RWPE2 (cell line): ENCODE results near the gene NECAB3.

ENCODE experiments used
- ATAC-seq: fragments of 200-7000 bp; cut with Tn5 transposase; 3 replicates; pipeline ENCODE4 v1.9.1; 2021; ENCODE audit warnings: low read depth
- DNase-seq: peaks from one replicate; pipeline ENCODE4 v3.0.0-alpha.2; 2020; ENCODE audit warnings: low spot score
- H3K27ac ChIP-seq: fragments of 450-650 bp; 2 replicates; pipeline ENCODE4 v1.5.1; 2017; ENCODE audit warnings: mild to moderate bottlenecking; ENCODE audit not compliant: poor library complexity, severe bottlenecking
- H3K27me3 ChIP-seq: fragments of 250-450 bp; sonication (Bioruptor Pico); 2 replicates; pipeline ENCODE4 v1.5.1; 2021; ENCODE audit warnings: mild to moderate bottlenecking, moderate library complexity; ENCODE audit not compliant: insufficient read depth, poor library complexity, severe bottlenecking
- H3K36me3 ChIP-seq: fragments of 250-450 bp; sonication (Bioruptor Pico); 2 replicates; pipeline ENCODE4 v1.5.1; 2020; ENCODE audit warnings: low read depth, mild to moderate bottlenecking, moderate library complexity
- H3K4me1 ChIP-seq: fragments of 250-450 bp; sonication (Bioruptor Pico); 2 replicates; pipeline ENCODE4 v1.5.1; 2021; ENCODE audit warnings: mild to moderate bottlenecking, moderate library complexity; ENCODE audit not compliant: insufficient read depth, poor library complexity, severe bottlenecking
- H3K4me3 ChIP-seq: fragments of 250-450 bp; sonication (Bioruptor Pico); 2 replicates; pipeline ENCODE4 v1.5.1; 2021; ENCODE audit warnings: mild to moderate bottlenecking, moderate library complexity; ENCODE audit not compliant: severe bottlenecking
- H3K9me3 ChIP-seq: fragments of 250-450 bp; sonication (Bioruptor Pico); 2 replicates; pipeline ENCODE4 v1.5.1; 2021; ENCODE audit warnings: mild to moderate bottlenecking, moderate library complexity; ENCODE audit not compliant: severe bottlenecking
- CTCF ChIP-seq: fragments of 450-650 bp; IDR thresholded peaks from one replicate; pipeline ENCODE4 v1.5.1; 2017; ENCODE audit warnings: mild to moderate bottlenecking, moderate library complexity; ENCODE audit not compliant: poor library complexity, severe bottlenecking

NECAB3 gene

DNA sequence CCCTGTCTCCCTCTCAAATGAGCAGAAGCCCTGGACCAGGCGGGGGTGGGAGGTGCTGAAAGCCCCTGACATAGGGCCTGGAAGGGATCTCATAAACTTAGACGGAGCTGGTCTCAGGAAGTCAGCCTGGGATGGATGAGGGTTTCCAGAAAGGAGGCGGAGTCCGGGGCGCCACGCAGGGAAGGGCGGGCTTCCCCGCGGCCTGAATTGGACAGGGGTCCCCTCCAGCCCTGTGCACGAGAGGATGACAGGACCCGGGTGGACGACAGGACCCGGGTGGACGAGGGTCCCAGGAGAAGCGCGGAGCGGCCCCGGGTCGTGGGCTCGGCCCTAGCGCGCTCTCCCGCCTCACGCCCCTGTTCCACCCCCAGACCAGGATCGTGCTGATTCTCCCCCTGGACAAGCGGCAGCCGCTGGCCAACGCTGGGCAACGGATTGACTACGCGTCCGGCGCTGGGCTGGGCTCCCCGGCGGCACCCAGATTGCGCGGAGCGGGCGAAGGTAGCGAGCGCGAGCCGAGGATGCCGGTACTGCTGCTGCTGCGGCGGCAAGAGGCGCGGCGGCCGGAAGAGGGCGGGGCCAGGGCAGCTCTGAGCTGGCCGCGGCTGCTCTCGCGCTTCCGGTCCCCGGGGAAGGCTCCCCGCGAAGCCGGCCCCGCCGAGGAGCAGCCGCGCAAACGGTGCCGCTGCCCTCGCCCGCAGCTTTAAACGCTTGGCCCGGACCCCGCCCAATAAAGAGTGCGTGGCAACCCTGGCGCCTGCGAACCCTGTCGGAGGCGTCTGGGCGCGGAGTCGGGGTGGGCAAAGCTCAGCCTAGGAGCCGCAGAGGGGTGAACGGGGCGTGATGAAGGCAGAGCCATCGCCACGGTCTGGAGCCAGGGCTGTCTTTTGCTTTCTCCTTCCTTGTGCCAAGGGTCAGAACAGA lies 10.8 kb downstream of the NECAB3 start:
- no peaks in the 10 kb centered on the region for H3K27me3 ChIP-seq
- peak overlapping the region; percentile 67 for H3K4me3 ChIP-seq
- H3K4me1 ChIP-seq, result peaks cover 3% of the 10 kb centered on the region
- TF ChIP-seq CTCF, result no peak
- H3K9me3 ChIP-seq, result no peaks in the 10 kb centered on the region
- ATAC-seq, result peak; percentile 59
- H3K27ac ChIP-seq, result peak overlapping the region; percentile 59
- H3K36me3 ChIP-seq, result peaks cover 2% of the 10 kb centered on the region
- DNase-seq, result peak; percentile 95

GRCh38 chr20:33662172-33662571 lies 12.1 kb downstream of the NECAB3 start, which contains the start of gene C20orf144:
TSS of gene C20orf144 (plus strand) at chr20:33662327. CDS start at chr20:33662346, 19 bp downstream.
- no peak for TF ChIP-seq CTCF
- ATAC-seq (no peak), DNase-seq (peak; percentile 79)
- no peaks in the 10 kb centered on the region for H3K9me3 ChIP-seq
- no peaks in the 10 kb centered on the region for H3K36me3 ChIP-seq
- no peaks in the 10 kb centered on the region for H3K27me3 ChIP-seq
- H3K27ac ChIP-seq, result peak within 1 kb of the TSS; percentile 59
- peak within 1 kb of the TSS; percentile 67 for H3K4me3 ChIP-seq
- no peaks in the 10 kb centered on the region for H3K4me1 ChIP-seq

GRCh38 chr20:33660685-33661058 lies 13.6 kb downstream of the NECAB3 start:
- no peaks in the 10 kb centered on the region for H3K9me3 ChIP-seq
- ATAC-seq, result no peak
- H3K27me3 ChIP-seq, result no peaks in the 10 kb centered on the region
- no peaks in the 10 kb centered on the region for H3K36me3 ChIP-seq
- H3K27ac ChIP-seq, result no peak overlapping the region
- no peak for DNase-seq
- TF ChIP-seq CTCF, result no peak
- H3K4me3 ChIP-seq, result no peak overlapping the region
- no peaks in the 10 kb centered on the region for H3K4me1 ChIP-seq

GRCh38 chr20:33660035-33660684 lies 14.1 kb downstream of the NECAB3 start:
- DNase-seq, result peak; percentile 80
- no peak for TF ChIP-seq CTCF
- Histone ChIP-seq H3K4me1 (no peaks in the 10 kb centered on the region), H3K9me3 (no peaks in the 10 kb centered on the region), H3K27ac (no peak overlapping the region), H3K4me3 (no peak overlapping the region), H3K36me3 (no peaks in the 10 kb centered on the region), H3K27me3 (no peaks in the 10 kb centered on the region)
- no peak for ATAC-seq
